Fibroblast of pulmonary artery (primary cell): ENCODE results near the gene FBLN2.
A peak's percentile ranks its signal among the peaks of the same experiment; 100 is the strongest.

ENCODE experiments used
- DNase-seq: peaks from one replicate; pipeline ENCODE4 v3.0.0-alpha.2; 2010; ENCODE audit warnings: low read depth
- H3K4me3 ChIP-seq: replicated peaks from 2 replicates; pipeline ENCODE4 v1.5.1; 2011; ENCODE audit warnings: low read depth, mild to moderate bottlenecking, control low read depth, low read length, moderate library complexity
- CTCF ChIP-seq: IDR thresholded peaks from 2 replicates; pipeline ENCODE4 v1.5.1; 2011; ENCODE audit warnings: mild to moderate bottlenecking, control low read depth, low read length, inconsistent platforms; ENCODE audit errors: missing control alignments

FBLN2 gene

GRCh38 chr3:13656584-13657301 lies 107.8 kb downstream of the FBLN2 start:
- no peak overlapping the region for H3K4me3 ChIP-seq
- no peak for DNase-seq
- TF ChIP-seq CTCF = no peak

- TF ChIP-seq CTCF = peak; percentile 83
- DNase-seq = peak; percentile 38
- no peak overlapping the region for H3K4me3 ChIP-seq
These were observed 108.9 kb downstream of the FBLN2 start for GRCh38 chr3:13657660-13658435.

- no peak overlapping the region for H3K4me3 ChIP-seq
- DNase-seq = no peak
- no peak for TF ChIP-seq CTCF
These were observed 109.8 kb downstream of the FBLN2 start for GRCh38 chr3:13658681-13659080.

GRCh38 chr3:13659221-13659969 lies 110.5 kb downstream of the FBLN2 start:
- no peak overlapping the region for H3K4me3 ChIP-seq
- DNase-seq = no peak
- TF ChIP-seq CTCF = no peak

- H3K4me3 ChIP-seq = no peak overlapping the region
- TF ChIP-seq CTCF = no peak
- no peak for DNase-seq
These were observed 111.3 kb downstream of the FBLN2 start for GRCh38 chr3:13660042-13660874.

- DNase-seq = no peak
- H3K4me3 ChIP-seq = no peak overlapping the region
- no peak for TF ChIP-seq CTCF
These were observed 112.2 kb downstream of the FBLN2 start for GRCh38 chr3:13661121-13661520.
